Measurements from ENCODE around the gene PDS5B.

Gene PDS5B

GRCh38 chr13:32783067-32783466, 196.8 kb downstream of the PDS5B start:
- Histone ChIP-seq H3K9me3 (ENCODE audit: control insufficient read depth in 2 of 2, low read length in 2 of 2) (no peaks in the 10 kb centered on the region), H3K36me3 (ENCODE audit: control insufficient read depth in 2 of 2, insufficient read depth in 2 of 2, low read length in 2 of 2) (peaks cover 0 to 8% of the 10 kb centered on the region in 2 donors), H3K9ac (ENCODE audit: low read length in 2 of 2) (no peak overlapping the region), H3K4me3 (ENCODE audit: low read length in 2 of 2) (no peak overlapping the region), H3K27me3 (ENCODE audit: control insufficient read depth in 1 of 2, insufficient read depth in 2 of 2, low read length in 2 of 2) (no peaks in the 10 kb centered on the region), H3K4me1 (ENCODE audit: control insufficient read depth, insufficient read depth, low read length) (no peaks in the 10 kb centered on the region), H3K27ac (ENCODE audit: low read length) (no peak overlapping the region)

GRCh38 chr13:32790731-32791130, 204.5 kb downstream of the PDS5B start:
- no peaks in the 10 kb centered on the region for H3K9me3 ChIP-seq (ENCODE audit: control insufficient read depth in 2 of 2, low read length in 2 of 2)
- no peak overlapping the region for H3K27ac ChIP-seq (ENCODE audit: low read length)
- H3K36me3 ChIP-seq (ENCODE audit: control insufficient read depth in 2 of 2, insufficient read depth in 2 of 2, low read length in 2 of 2) = no peaks in the 10 kb centered on the region
- no peaks in the 10 kb centered on the region for H3K4me1 ChIP-seq (ENCODE audit: control insufficient read depth, insufficient read depth, low read length)
- H3K9ac ChIP-seq (ENCODE audit: low read length in 2 of 2) = no peak overlapping the region
- H3K4me3 ChIP-seq (ENCODE audit: low read length in 2 of 2) = no peak overlapping the region
- no peaks in the 10 kb centered on the region for H3K27me3 ChIP-seq (ENCODE audit: control insufficient read depth in 1 of 2, insufficient read depth in 2 of 2, low read length in 2 of 2)

- H3K27me3 ChIP-seq (ENCODE audit: control insufficient read depth in 1 of 2, insufficient read depth in 2 of 2, low read length in 2 of 2) = no peaks in the 10 kb centered on the region
Measured at GRCh38 chr13:32791545-32792172, 205.4 kb downstream of the PDS5B start.

GRCh38 chr13:32796754-32797153, 210.5 kb downstream of the PDS5B start:
- H3K9me3 ChIP-seq (ENCODE audit: control insufficient read depth in 2 of 2, low read length in 2 of 2) = peaks cover 0 to 3% of the 10 kb centered on the region in 2 donors
- H3K9ac ChIP-seq (ENCODE audit: low read length in 2 of 2) = no peak overlapping the region
- no peaks in the 10 kb centered on the region for H3K36me3 ChIP-seq (ENCODE audit: control insufficient read depth in 2 of 2, insufficient read depth in 2 of 2, low read length in 2 of 2)
- H3K4me3 ChIP-seq (ENCODE audit: low read length in 2 of 2) = no peak overlapping the region
- H3K27me3 ChIP-seq (ENCODE audit: control insufficient read depth in 1 of 2, insufficient read depth in 2 of 2, low read length in 2 of 2) = no peaks in the 10 kb centered on the region
- H3K27ac ChIP-seq (ENCODE audit: low read length) = no peak overlapping the region
- no peaks in the 10 kb centered on the region for H3K4me1 ChIP-seq (ENCODE audit: control insufficient read depth, insufficient read depth, low read length)

More at GRCh38 chr13:32791545-32792172, 205.4 kb downstream of the PDS5B start:
- H3K4me1 ChIP-seq (ENCODE audit: control insufficient read depth, insufficient read depth, low read length) = no peaks in the 10 kb centered on the region
- no peaks in the 10 kb centered on the region for H3K9me3 ChIP-seq (ENCODE audit: control insufficient read depth in 2 of 2, low read length in 2 of 2)
- no peaks in the 10 kb centered on the region for H3K36me3 ChIP-seq (ENCODE audit: control insufficient read depth in 2 of 2, insufficient read depth in 2 of 2, low read length in 2 of 2)
- no peak overlapping the region for H3K4me3 ChIP-seq (ENCODE audit: low read length in 2 of 2)
- H3K9ac ChIP-seq (ENCODE audit: low read length in 2 of 2) = no peak overlapping the region
- no peak overlapping the region for H3K27ac ChIP-seq (ENCODE audit: low read length)

- no peaks in the 10 kb centered on the region for H3K4me1 ChIP-seq (ENCODE audit: control insufficient read depth, insufficient read depth, low read length)
- no peaks in the 10 kb centered on the region for H3K27me3 ChIP-seq (ENCODE audit: control insufficient read depth in 1 of 2, insufficient read depth in 2 of 2, low read length in 2 of 2)
- H3K9ac ChIP-seq (ENCODE audit: low read length in 2 of 2) = no peak overlapping the region
- H3K4me3 ChIP-seq (ENCODE audit: low read length in 2 of 2) = no peak overlapping the region
- peaks cover 0 to 3% of the 10 kb centered on the region in 2 donors for H3K9me3 ChIP-seq (ENCODE audit: control insufficient read depth in 2 of 2, low read length in 2 of 2)
- H3K36me3 ChIP-seq (ENCODE audit: control insufficient read depth in 2 of 2, insufficient read depth in 2 of 2, low read length in 2 of 2) = no peaks in the 10 kb centered on the region
- no peak overlapping the region for H3K27ac ChIP-seq (ENCODE audit: low read length)
Measured at GRCh38 chr13:32802159-32802558, 215.9 kb downstream of the PDS5B start.

- no peaks in the 10 kb centered on the region for H3K27me3 ChIP-seq (ENCODE audit: control insufficient read depth in 1 of 2, insufficient read depth in 2 of 2, low read length in 2 of 2)
- H3K9ac ChIP-seq (ENCODE audit: low read length in 2 of 2) = peak overlapping the region in 1 of 2 donors; percentile 3
- no peak overlapping the region for H3K4me3 ChIP-seq (ENCODE audit: low read length in 2 of 2)
- no peak overlapping the region for H3K27ac ChIP-seq (ENCODE audit: low read length)
- H3K36me3 ChIP-seq (ENCODE audit: control insufficient read depth in 2 of 2, insufficient read depth in 2 of 2, low read length in 2 of 2) = no peaks in the 10 kb centered on the region
- H3K9me3 ChIP-seq (ENCODE audit: control insufficient read depth in 2 of 2, low read length in 2 of 2) = no peaks in the 10 kb centered on the region
- H3K4me1 ChIP-seq (ENCODE audit: control insufficient read depth, insufficient read depth, low read length) = no peaks in the 10 kb centered on the region
Measured at GRCh38 chr13:32804673-32805230, 218.5 kb downstream of the PDS5B start.

GRCh38 chr13:32811297-32811800, 225.1 kb downstream of the PDS5B start:
- Histone ChIP-seq H3K9me3 (ENCODE audit: control insufficient read depth in 2 of 2, low read length in 2 of 2) (no peaks in the 10 kb centered on the region), H3K27ac (ENCODE audit: low read length) (no peak overlapping the region), H3K4me1 (ENCODE audit: control insufficient read depth, insufficient read depth, low read length) (no peaks in the 10 kb centered on the region), H3K27me3 (ENCODE audit: control insufficient read depth in 1 of 2, insufficient read depth in 2 of 2, low read length in 2 of 2) (no peaks in the 10 kb centered on the region), H3K9ac (ENCODE audit: low read length in 2 of 2) (no peak overlapping the region), H3K36me3 (ENCODE audit: control insufficient read depth in 2 of 2, insufficient read depth in 2 of 2, low read length in 2 of 2) (no peaks in the 10 kb centered on the region), H3K4me3 (ENCODE audit: low read length in 2 of 2) (no peak overlapping the region)

- Histone ChIP-seq H3K9ac (ENCODE audit: low read length in 2 of 2) (no peak overlapping the region), H3K9me3 (ENCODE audit: control insufficient read depth in 2 of 2, low read length in 2 of 2) (no peaks in the 10 kb centered on the region), H3K4me3 (ENCODE audit: low read length in 2 of 2) (no peak overlapping the region), H3K36me3 (ENCODE audit: control insufficient read depth in 2 of 2, insufficient read depth in 2 of 2, low read length in 2 of 2) (no peaks in the 10 kb centered on the region), H3K27me3 (ENCODE audit: control insufficient read depth in 1 of 2, insufficient read depth in 2 of 2, low read length in 2 of 2) (no peaks in the 10 kb centered on the region), H3K27ac (ENCODE audit: low read length) (no peak overlapping the region), H3K4me1 (ENCODE audit: control insufficient read depth, insufficient read depth, low read length) (peaks cover 10% of the 10 kb centered on the region)
Measured at GRCh38 chr13:32821149-32821688, 235.0 kb downstream of the PDS5B start.

GRCh38 chr13:32822771-32823170, 236.5 kb downstream of the PDS5B start:
- Histone ChIP-seq H3K4me3 (ENCODE audit: low read length in 2 of 2) (no peak overlapping the region), H3K27ac (ENCODE audit: low read length) (no peak overlapping the region), H3K36me3 (ENCODE audit: control insufficient read depth in 2 of 2, insufficient read depth in 2 of 2, low read length in 2 of 2) (no peaks in the 10 kb centered on the region), H3K9me3 (ENCODE audit: control insufficient read depth in 2 of 2, low read length in 2 of 2) (no peaks in the 10 kb centered on the region), H3K9ac (ENCODE audit: low read length in 2 of 2) (no peak overlapping the region), H3K27me3 (ENCODE audit: control insufficient read depth in 1 of 2, insufficient read depth in 2 of 2, low read length in 2 of 2) (no peaks in the 10 kb centered on the region), H3K4me1 (ENCODE audit: control insufficient read depth, insufficient read depth, low read length) (peaks cover 10% of the 10 kb centered on the region)

GRCh38 chr13:32823597-32823996, 237.3 kb downstream of the PDS5B start:
- Histone ChIP-seq H3K4me1 (ENCODE audit: control insufficient read depth, insufficient read depth, low read length) (peaks cover 10% of the 10 kb centered on the region), H3K36me3 (ENCODE audit: control insufficient read depth in 2 of 2, insufficient read depth in 2 of 2, low read length in 2 of 2) (no peaks in the 10 kb centered on the region), H3K9ac (ENCODE audit: low read length in 2 of 2) (no peak overlapping the region), H3K27me3 (ENCODE audit: control insufficient read depth in 1 of 2, insufficient read depth in 2 of 2, low read length in 2 of 2) (no peaks in the 10 kb centered on the region), H3K9me3 (ENCODE audit: control insufficient read depth in 2 of 2, low read length in 2 of 2) (no peaks in the 10 kb centered on the region), H3K4me3 (ENCODE audit: low read length in 2 of 2) (no peak overlapping the region), H3K27ac (ENCODE audit: low read length) (no peak overlapping the region)

GRCh38 chr13:32824061-32824460, 237.8 kb downstream of the PDS5B start:
- H3K4me1 ChIP-seq (ENCODE audit: control insufficient read depth, insufficient read depth, low read length) = peaks cover 10% of the 10 kb centered on the region
- H3K9ac ChIP-seq (ENCODE audit: low read length in 2 of 2) = no peak overlapping the region
- no peaks in the 10 kb centered on the region for H3K27me3 ChIP-seq (ENCODE audit: control insufficient read depth in 1 of 2, insufficient read depth in 2 of 2, low read length in 2 of 2)
- H3K9me3 ChIP-seq (ENCODE audit: control insufficient read depth in 2 of 2, low read length in 2 of 2) = no peaks in the 10 kb centered on the region
- no peaks in the 10 kb centered on the region for H3K36me3 ChIP-seq (ENCODE audit: control insufficient read depth in 2 of 2, insufficient read depth in 2 of 2, low read length in 2 of 2)
- no peak overlapping the region for H3K27ac ChIP-seq (ENCODE audit: low read length)
- no peak overlapping the region for H3K4me3 ChIP-seq (ENCODE audit: low read length in 2 of 2)

All from stomach smooth muscle (tissue), 2 donors.